ENCODE data around the gene TMEM97.

The TMEM97 gene

GRCh38 chr17:28370744-28371103 is 51.7 kb downstream of the TMEM97 start:
- TF ChIP-seq CTCF (IDR thresholded peaks at IDR 0.05; ENCODE audit: borderline replicate concordance, control extremely low read depth, extremely low read depth, insufficient read depth, missing control alignments) = no peak
- in situ Hi-C loops (cut with MboI; ENCODE audit: low sequenced_read_pairs, unreplicated experiment) = loop anchor here (10.0 kb wide), 1 partner anchor 64 kb away; no protein-coding TSS in a partner anchor
- DNase-seq (ENCODE audit: low spot score) = no peak

- DNase-seq (ENCODE audit: low spot score) = peak; percentile 96
- no peak for TF ChIP-seq CTCF (IDR thresholded peaks at IDR 0.05; ENCODE audit: borderline replicate concordance, control extremely low read depth, extremely low read depth, insufficient read depth, missing control alignments)
- in situ Hi-C loops (cut with MboI; ENCODE audit: low sequenced_read_pairs, unreplicated experiment) = loop anchor here (10.0 kb wide), 1 partner anchor 63 kb away; no protein-coding TSS in a partner anchor
Observed at GRCh38 chr17:28371245-28372202, 52.5 kb downstream of the TMEM97 start, which contains the start of gene SARM1. Gene SARM1 (plus strand): TSS chr17:28371694. CDS start chr17:28372033, 339 bp downstream.

- DNase-seq (ENCODE audit: low spot score) = peak; percentile 63
- in situ Hi-C loops (cut with MboI; ENCODE audit: low sequenced_read_pairs, unreplicated experiment) = loop anchor here (10.0 kb wide), 1 partner anchor 62 kb away; no protein-coding TSS in a partner anchor
- no peak for TF ChIP-seq CTCF (IDR thresholded peaks at IDR 0.05; ENCODE audit: borderline replicate concordance, control extremely low read depth, extremely low read depth, insufficient read depth, missing control alignments)
Observed at GRCh38 chr17:28372203-28372944, 53.4 kb downstream of the TMEM97 start.

- no peak for DNase-seq (ENCODE audit: low spot score)
- TF ChIP-seq CTCF (IDR thresholded peaks at IDR 0.05; ENCODE audit: borderline replicate concordance, control extremely low read depth, extremely low read depth, insufficient read depth, missing control alignments) = no peak
- in situ Hi-C loops (cut with MboI; ENCODE audit: low sequenced_read_pairs, unreplicated experiment) = loop anchor here (10.0 kb wide), 1 partner anchor 62 kb away; no protein-coding TSS in a partner anchor
Observed at GRCh38 chr17:28372945-28373274, 53.9 kb downstream of the TMEM97 start.
